Spinal cord (tissue), 10 donors: Measurements from ENCODE around the gene GSTT2. TPM values are rescaled to one million over a fixed set of nuclear protein-coding genes. Genes with fewer than 3 reads are reported as not detected.
"Not testable (repeated sequence)": the region's sequence is repeated elsewhere in the genome, so short reads cannot be mapped to it uniquely, and the experiment has no call there.

ENCODE experiments used
- DNase-seq, 6 donors: peaks; one replicate each; pipeline versions ENCODE4 v3.0.0 to v3.0.0-alpha.2; 2013 to 2015; ENCODE audit warnings: low spot score in 6 of 6, low read depth in 4 of 6
- H3K27ac ChIP-seq: one replicate; pipeline ENCODE4 v1.5.1; 2013; ENCODE audit warnings: low read depth, low read length, control low read depth
- H3K27me3 ChIP-seq: one replicate; pipeline ENCODE4 v1.6.1; 2013; ENCODE audit warnings: low read length; ENCODE audit not compliant: control insufficient read depth, insufficient read depth
- H3K36me3 ChIP-seq: one replicate; pipeline ENCODE4 v1.6.1; 2013; ENCODE audit warnings: low read length; ENCODE audit not compliant: control insufficient read depth, insufficient read depth
- H3K4me1 ChIP-seq: one replicate; pipeline ENCODE4 v1.6.1; 2013; ENCODE audit warnings: low read length; ENCODE audit not compliant: control insufficient read depth, insufficient read depth
- H3K4me3 ChIP-seq: one replicate; pipeline ENCODE4 v1.5.1; 2013; ENCODE audit warnings: low read depth, low read length, control low read depth
- H3K9me3 ChIP-seq: one replicate; pipeline ENCODE4 v1.6.1; 2013; ENCODE audit warnings: low read length; ENCODE audit not compliant: control insufficient read depth, insufficient read depth
- WGBS: methylation state at CpG from one replicate; pipeline ENCODE4 v1.1.5; 2013; ENCODE audit warnings: missing lambda C conversion rate; ENCODE audit not compliant: insufficient coverage; 5-methylcytosine and 5-hydroxymethylcytosine counted together
- polyA plus RNA-seq, 2 donors: library from polyadenylated mRNA; unstranded; fragments of 120-200 nt; gene quantifications; one replicate each; pipeline ENCODE4 v1.2.1, GENCODE V29; 2013; ENCODE audit not compliant: insufficient read length in 2 of 2
- total RNA-seq, 2 donors: library from RNA; depleted of rRNA in 1 of 2; stranded (reverse); fragments of 120-200 nt in 1 of 2; fragments of >200 nt in 1 of 2; gene quantifications; one replicate each; pipeline versions ENCODE4 v1.2.3 to v1.2.4, GENCODE V29; 2013 to 2014
- donor health status: healthy.

GSTT2 gene
- total and polyA plus RNA-seq, 4 donors: 0.44 to 0.45 TPM; not detected in 2

GRCh38 chr22:23989583-23990244 lies 9.8 kb downstream of the GSTT2 start:
- H3K36me3 ChIP-seq, H3K4me3 ChIP-seq, H3K9me3 ChIP-seq, DNase-seq, H3K4me1 ChIP-seq, H3K27ac ChIP-seq, H3K27me3 ChIP-seq: not testable (repeated sequence)
- WGBS: 71% methylated on average over 1 of the region's 3 CpGs

DNA sequence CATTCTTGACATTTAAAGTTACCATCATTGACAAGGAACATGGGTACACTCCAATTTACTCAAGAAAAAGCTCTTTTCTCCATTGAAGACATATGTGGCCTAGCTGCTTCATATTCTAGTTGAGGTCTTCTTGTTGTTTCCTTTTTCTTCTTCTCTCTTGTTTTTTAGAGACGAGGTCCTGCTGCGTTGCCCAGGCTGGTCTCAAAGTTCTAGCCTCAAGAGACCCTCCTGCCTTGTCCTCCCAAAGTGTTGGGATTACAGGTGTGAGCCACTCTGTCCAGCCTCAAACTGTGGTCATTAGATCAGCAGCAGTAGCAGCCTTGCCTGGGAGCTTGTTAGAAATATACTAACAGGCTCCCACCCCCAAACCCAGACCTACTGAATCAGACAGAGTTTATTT lies 13.1 kb downstream of the GSTT2 start:
- no CpG with 5 or more reads among the region's 2 CpGs for WGBS
- DNase-seq, H3K27ac ChIP-seq: not testable (repeated sequence)

GRCh38 chr22:23993581-23994177 lies 13.7 kb downstream of the GSTT2 start:
- no CpG with 5 or more reads among the region's 4 CpGs for WGBS
- H3K4me3 ChIP-seq, H3K4me1 ChIP-seq, H3K27ac ChIP-seq, H3K36me3 ChIP-seq, H3K27me3 ChIP-seq, H3K9me3 ChIP-seq: not testable (repeated sequence)
- peak in 1 of 6 donors; percentile 0 for DNase-seq

More for the DNA sequence above, 13.1 kb downstream of the GSTT2 start:
- H3K4me1 ChIP-seq, H3K4me3 ChIP-seq, H3K27me3 ChIP-seq, H3K9me3 ChIP-seq, H3K36me3 ChIP-seq: not testable (repeated sequence)

DNA sequence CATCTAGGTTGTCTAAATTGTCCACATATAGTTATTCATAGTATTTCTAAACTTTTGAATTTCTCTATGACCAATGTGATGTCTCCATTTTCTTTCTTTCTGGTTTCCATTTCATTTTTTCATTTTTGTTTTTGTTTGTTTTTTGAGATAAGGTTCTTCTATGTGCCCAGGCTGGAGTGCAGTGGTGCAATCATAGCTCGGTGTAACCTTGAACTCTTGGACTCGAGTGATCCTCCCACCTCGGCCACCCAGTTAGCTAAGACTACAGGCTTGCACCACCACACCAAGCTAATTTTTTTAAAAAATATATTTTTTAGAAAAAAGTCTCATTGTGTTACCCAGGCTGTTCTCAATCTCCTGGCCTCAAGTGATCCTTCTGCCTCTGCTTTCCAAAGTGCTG lies 17.2 kb downstream of the GSTT2 start:
- Histone ChIP-seq H3K27ac (no peak overlapping the region), H3K27me3 (no peaks in the 10 kb centered on the region), H3K4me1 (no peaks in the 10 kb centered on the region), H3K4me3 (no peak overlapping the region), H3K36me3 (no peaks in the 10 kb centered on the region), H3K9me3 (no peaks in the 10 kb centered on the region)
- no CpG with 5 or more reads among the region's 3 CpGs for WGBS
- DNase-seq: peak in 1 of 6 donors; percentile 0

GRCh38 chr22:23999779-24000178 lies 19.8 kb downstream of the GSTT2 start:
- WGBS: 88% methylated on average over 7 of the region's 7 CpGs
- H3K4me3 ChIP-seq, H3K9me3 ChIP-seq, H3K4me1 ChIP-seq, H3K36me3 ChIP-seq, DNase-seq, H3K27ac ChIP-seq, H3K27me3 ChIP-seq: not testable (repeated sequence)

DNA sequence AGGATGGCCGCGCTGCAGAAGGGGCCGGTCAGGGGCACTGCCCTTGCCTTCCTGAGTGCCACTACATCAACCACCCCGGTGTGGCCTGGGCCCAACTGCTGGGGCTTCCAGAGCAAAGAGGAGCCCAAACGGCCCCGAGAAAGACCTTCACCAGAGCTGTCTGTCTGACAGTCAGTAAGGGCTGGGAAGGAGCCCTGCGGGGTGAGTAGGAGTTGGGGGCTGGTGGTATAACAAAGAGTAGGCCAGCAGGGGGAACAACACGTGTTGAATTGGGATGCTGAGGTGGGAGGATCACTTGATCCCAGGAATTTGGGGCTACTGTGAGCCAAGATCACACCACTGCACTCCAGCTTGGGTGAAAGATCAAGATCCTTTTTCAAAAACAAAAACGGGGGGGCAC lies 21.4 kb downstream of the GSTT2 start:
- H3K9me3 ChIP-seq: no peaks in the 10 kb centered on the region
- no peak overlapping the region for H3K4me3 ChIP-seq
- H3K27me3 ChIP-seq: no peaks in the 10 kb centered on the region
- no peak for DNase-seq
- no peak overlapping the region for H3K27ac ChIP-seq
- peaks cover 6% of the 10 kb centered on the region for H3K4me1 ChIP-seq
- H3K36me3 ChIP-seq: no peaks in the 10 kb centered on the region
- WGBS: 78% methylated on average over 9 of the region's 9 CpGs

GRCh38 chr22:24002272-24002671 lies 22.3 kb downstream of the GSTT2 start:
- no peak overlapping the region for H3K4me3 ChIP-seq
- H3K4me1 ChIP-seq: peaks cover 6% of the 10 kb centered on the region
- DNase-seq: peak in 1 of 6 donors; percentile 0
- H3K27ac ChIP-seq: no peak overlapping the region
- H3K36me3 ChIP-seq: no peaks in the 10 kb centered on the region
- no peaks in the 10 kb centered on the region for H3K27me3 ChIP-seq
- WGBS: 68% methylated on average over 6 of the region's 10 CpGs
- no peaks in the 10 kb centered on the region for H3K9me3 ChIP-seq

DNA sequence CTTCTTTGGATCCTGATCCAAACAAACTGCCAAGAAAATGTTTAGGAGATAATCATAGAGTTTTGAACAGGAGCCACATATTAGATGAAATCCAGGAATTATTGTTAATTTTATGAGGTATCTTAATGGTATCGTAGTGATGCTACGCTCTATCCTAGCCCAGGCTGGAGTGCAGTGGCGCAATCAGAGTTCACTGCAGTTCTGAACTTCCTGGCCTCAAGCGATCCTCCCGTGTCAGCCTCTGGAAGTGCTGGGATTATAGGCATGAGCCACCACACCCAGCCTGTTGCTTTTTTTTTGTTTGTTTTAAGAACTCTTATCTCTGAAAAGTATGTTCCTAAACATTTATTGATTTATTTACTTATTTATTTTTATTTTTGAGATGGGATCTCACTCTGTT lies 22.9 kb downstream of the GSTT2 start:
- Histone ChIP-seq H3K4me1 (peaks cover 6% of the 10 kb centered on the region), H3K27ac (no peak overlapping the region), H3K9me3 (no peaks in the 10 kb centered on the region), H3K36me3 (no peaks in the 10 kb centered on the region), H3K27me3 (no peaks in the 10 kb centered on the region), H3K4me3 (no peak overlapping the region)
- WGBS: 95% methylated on average over 4 of the region's 5 CpGs
- peak in 1 of 6 donors; percentile 0 for DNase-seq

DNA sequence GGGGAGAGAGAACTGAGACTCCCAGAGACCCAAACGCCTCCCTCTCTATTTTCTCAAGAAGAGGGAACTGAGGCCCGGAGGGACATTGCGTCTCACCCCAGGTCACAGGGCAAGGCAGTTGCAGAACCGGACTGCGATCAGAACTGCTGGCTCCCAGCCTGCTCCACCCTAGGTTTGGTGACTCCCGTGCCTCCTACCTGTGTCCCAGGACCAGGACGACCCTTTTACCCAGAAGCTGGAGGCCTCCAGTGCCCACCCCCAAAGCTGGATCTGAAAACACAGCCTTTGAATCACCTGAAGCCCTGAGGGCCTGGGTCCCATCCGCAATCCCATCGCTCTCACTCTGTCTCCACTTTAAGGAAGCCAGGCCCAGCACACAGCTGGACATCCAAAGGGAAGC lies 24.0 kb downstream of the GSTT2 start:
- no peak for DNase-seq
- 87% methylated on average over 8 of the region's 9 CpGs for WGBS

GRCh38 chr22:24005201-24005600 lies 25.3 kb downstream of the GSTT2 start, which contains the start of gene GSTT4:
GSTT4 (minus strand) TSS chr22:24005453; CDS start chr22:24005356, 97 bp downstream.
- no peaks in the 10 kb centered on the region for H3K27me3 ChIP-seq
- DNase-seq: peak in 2 of 6 donors; percentile 1 to 60
- no peaks in the 10 kb centered on the region for H3K9me3 ChIP-seq
- no peaks in the 10 kb centered on the region for H3K36me3 ChIP-seq
- H3K4me3 ChIP-seq: no peak within 1 kb of the TSS
- peaks cover 6% of the 10 kb centered on the region for H3K4me1 ChIP-seq
- WGBS: 60% methylated on average over 6 of the region's 6 CpGs
- no peak within 1 kb of the TSS for H3K27ac ChIP-seq

More for the DNA sequence above, 24.0 kb downstream of the GSTT2 start:
- H3K27me3 ChIP-seq: no peaks in the 10 kb centered on the region
- H3K9me3 ChIP-seq: no peaks in the 10 kb centered on the region
- H3K4me3 ChIP-seq: no peak overlapping the region
- no peak overlapping the region for H3K27ac ChIP-seq
- no peaks in the 10 kb centered on the region for H3K36me3 ChIP-seq
- peaks cover 6% of the 10 kb centered on the region for H3K4me1 ChIP-seq
